ENCODE data around the gene TTC13. TPM values are rescaled to one million over a fixed set of nuclear protein-coding genes. Genes with fewer than 3 reads are reported as not detected.

Gene TTC13
- total RNA-seq, 2 experiments from 2014 or later = 24.9 to 25.0 TPM

- no peaks in the 10 kb centered on the region for H3K27me3 ChIP-seq (ENCODE audit: control insufficient read depth in 1 of 2, insufficient read depth in 2 of 2, low read length in 2 of 2)
- Mint-ChIP-seq H3K4me1 (ENCODE audit: low read depth) (peaks cover 66% of the 10 kb centered on the region), H3K36me3 (ENCODE audit: low read depth) (peaks cover 30% of the 10 kb centered on the region), H3K4me3 (no peak overlapping the region), H3K27ac (no peak overlapping the region), H3K27me3 (no peaks in the 10 kb centered on the region), H3K9me3 (no peaks in the 10 kb centered on the region)
- H3K36me3 ChIP-seq (ENCODE audit: insufficient read depth, low read length) = peaks cover 21% of the 10 kb centered on the region
- DNase-seq (no peak), ATAC-seq (ENCODE audit: poor library complexity) (no peak)
- TF ChIP-seq CTCF (IDR thresholded peaks at IDR 0.05) = no peak
- H3K9me3 ChIP-seq (ENCODE audit: control insufficient read depth in 1 of 2, insufficient read depth in 1 of 2, low read length in 2 of 2) = no peaks in the 10 kb centered on the region
- H3K4me1 ChIP-seq (ENCODE audit: insufficient read depth, low read length) = peaks cover 8% of the 10 kb centered on the region
- H3K27ac ChIP-seq (ENCODE audit: low read depth in 1 of 2, low read length in 2 of 2) = no peak overlapping the region
- ChIA-PET POLR2A (interaction anchor here (0.6 kb wide), 1 partner anchor 262 kb away, joined by 4 read pairs; no protein-coding TSS in a partner anchor), CTCF (no interaction called here)
- intact Hi-C loops (cut with DNase I, micrococcal nuclease) = no loop called here
- H3K4me3 ChIP-seq (ENCODE audit: low read length) = no peak overlapping the region
These were observed 13.1 kb downstream of the TTC13 start for GRCh38 chr1:230965535-230965934.

GRCh38 chr1:230964896-230965295 is 13.8 kb downstream of the TTC13 start:
- no peak for TF ChIP-seq CTCF (IDR thresholded peaks at IDR 0.05)
- Mint-ChIP-seq H3K4me1 (ENCODE audit: low read depth) (peaks cover 66% of the 10 kb centered on the region), H3K27ac (no peak overlapping the region), H3K36me3 (ENCODE audit: low read depth) (peaks cover 30% of the 10 kb centered on the region), H3K4me3 (no peak overlapping the region), H3K27me3 (no peaks in the 10 kb centered on the region), H3K9me3 (no peaks in the 10 kb centered on the region)
- Histone ChIP-seq H3K9me3 (ENCODE audit: control insufficient read depth in 1 of 2, insufficient read depth in 1 of 2, low read length in 2 of 2) (no peaks in the 10 kb centered on the region), H3K4me1 (ENCODE audit: insufficient read depth, low read length) (peaks cover 5% of the 10 kb centered on the region), H3K36me3 (ENCODE audit: insufficient read depth, low read length) (peaks cover 22% of the 10 kb centered on the region), H3K4me3 (ENCODE audit: low read length) (no peak overlapping the region), H3K27ac (ENCODE audit: low read depth in 1 of 2, low read length in 2 of 2) (no peak overlapping the region), H3K27me3 (ENCODE audit: control insufficient read depth in 1 of 2, insufficient read depth in 2 of 2, low read length in 2 of 2) (no peaks in the 10 kb centered on the region)
- no peak for ATAC-seq (ENCODE audit: poor library complexity)
- no peak for DNase-seq
- intact Hi-C loops (cut with DNase I, micrococcal nuclease) = no loop called here
- ChIA-PET CTCF (no interaction called here), POLR2A (interaction anchor here (0.6 kb wide), 1 partner anchor 263 kb away, joined by 4 read pairs; no protein-coding TSS in a partner anchor)

GRCh38 chr1:230958370-230958769 is 20.3 kb downstream of the TTC13 start:
- peaks cover 34% of the 10 kb centered on the region for H3K4me1 Mint-ChIP-seq (ENCODE audit: low read depth)
- H3K9me3 Mint-ChIP-seq = no peaks in the 10 kb centered on the region
- POLR2A ChIA-PET = interaction anchor here (1.0 kb wide), 1 partner anchor 15 kb away, joined by 4 read pairs; no protein-coding TSS in a partner anchor

More at GRCh38 chr1:230958370-230958769, 20.3 kb downstream of the TTC13 start:
- H3K27ac Mint-ChIP-seq = no peak overlapping the region
- peaks cover 89% of the 10 kb centered on the region for H3K36me3 Mint-ChIP-seq (ENCODE audit: low read depth)
- intact Hi-C loops (cut with DNase I, micrococcal nuclease) = no loop called here
- H3K27me3 ChIP-seq (ENCODE audit: control insufficient read depth in 1 of 2, insufficient read depth in 2 of 2, low read length in 2 of 2) = no peaks in the 10 kb centered on the region
- no peak overlapping the region for H3K4me3 Mint-ChIP-seq
- CTCF ChIA-PET = interaction anchor here (0.8 kb wide), 1 partner anchor 9 kb away, joined by 3 read pairs; no protein-coding TSS in a partner anchor
- H3K36me3 ChIP-seq (ENCODE audit: insufficient read depth, low read length) = peaks cover 62% of the 10 kb centered on the region
- H3K4me3 ChIP-seq (ENCODE audit: low read length) = no peak overlapping the region
- ATAC-seq (ENCODE audit: poor library complexity) = no peak
- DNase-seq = no peak
- H3K9me3 ChIP-seq (ENCODE audit: control insufficient read depth in 1 of 2, insufficient read depth in 1 of 2, low read length in 2 of 2) = no peaks in the 10 kb centered on the region
- no peak for TF ChIP-seq CTCF (IDR thresholded peaks at IDR 0.05)
- no peak overlapping the region for H3K27ac ChIP-seq (ENCODE audit: low read depth in 1 of 2, low read length in 2 of 2)
- H3K27me3 Mint-ChIP-seq = no peaks in the 10 kb centered on the region
- no peaks in the 10 kb centered on the region for H3K4me1 ChIP-seq (ENCODE audit: insufficient read depth, low read length)
